GM12878 (cell line): Measurements from ENCODE around the gene LHFPL2. TPM values are rescaled to one million over a fixed set of nuclear protein-coding genes. Genes with fewer than 3 reads are reported as not detected.

ENCODE experiments used
- ATAC-seq: fragments of 200-7000 bp; cut with Tn5 transposase; 3 replicates; pipeline ENCODE4 v1.9.1; 2020; ENCODE audit warnings: mild to moderate bottlenecking, moderate library complexity
- BruUV-seq: library from RNA; stranded (reverse); fragments of 400-500 nt; replicated peaks from 2 replicates; lab custom pipeline; 2021; lab: Mats Ljungman, UMichigan
- CTCF ChIA-PET: fragments of 300-600 bp; sonication (Branson Sonifier 250); formaldehyde crosslinking; extraction: SDS; loops from one replicate; lab custom pipeline; 2021; ENCODE audit warnings: inconsistent platforms; lab: Yijun Ruan, JAX
- POLR2A ChIA-PET: fragments of 350-600 bp; formaldehyde crosslinking; extraction: SDS; loops from one replicate; lab custom pipeline; 2021; ENCODE audit warnings: inconsistent platforms; lab: Charles Lee
- RAD21 ChIA-PET: fragments of 300-600 bp; sonication (Branson Sonifier 250); formaldehyde crosslinking; loops from one replicate; lab custom pipeline; 2023; ENCODE audit warnings: antibody characterized with exemption; ENCODE audit not compliant: unreplicated experiment; lab: Charles Lee
- SMC1A ChIA-PET: fragments of 300-600 bp; sonication (Branson Sonifier 250); formaldehyde crosslinking; loops from one replicate; lab custom pipeline; 2023; ENCODE audit not compliant: unreplicated experiment, uncharacterized antibody; lab: Charles Lee
- DNase-seq: peaks from one replicate; pipeline ENCODE4 v3.0.0-alpha.2; 2011; ENCODE audit warnings: low read depth, low spot score
- FAIRE-seq: peaks from 3 replicates; lab custom pipeline; 2011; peaks lifted over from hg19 to GRCh38; lab: Jason Lieb, UNC
- H2AFZ ChIP-seq: 2 replicates; pipeline ENCODE4 v1.6.0; 2011; ENCODE audit warnings: low read depth, low read length, control low read depth; ENCODE audit not compliant: control insufficient read depth
- H3K27ac ChIP-seq: 2 replicates; pipeline ENCODE4 v1.5.1; 2011; ENCODE audit warnings: control low read depth; ENCODE audit not compliant: control insufficient read depth, insufficient read depth
- H3K27me3 ChIP-seq, 2 experiments: replicated peaks in 1 of 2; 2 replicates each; pipeline versions ENCODE4 v1.6.0 to v1.6.1; 2011; ENCODE audit warnings: low read length in 1 of 2; ENCODE audit not compliant: control insufficient read depth in 2 of 2, insufficient read depth in 2 of 2
- H3K36me3 ChIP-seq, 2 experiments: 2 replicates each; pipeline ENCODE4 v1.5.1; 2011; ENCODE audit warnings: low read length in 1 of 2; ENCODE audit not compliant: control insufficient read depth in 2 of 2, insufficient read depth in 2 of 2
- H3K4me1 ChIP-seq: 2 replicates; pipeline ENCODE4 v1.6.1; 2011; ENCODE audit warnings: mild to moderate bottlenecking, low read length, moderate library complexity, mixed read lengths; ENCODE audit not compliant: control insufficient read depth, insufficient read depth
- H3K4me2 ChIP-seq: 2 replicates; pipeline ENCODE4 v1.6.0; 2011; ENCODE audit warnings: control low read depth; ENCODE audit not compliant: control insufficient read depth, insufficient read depth
- H3K4me3 ChIP-seq: fragments of 200-600 bp; sonication (generic); 2 replicates; pipeline ENCODE4 v1.5.1; 2016
- H3K79me2 ChIP-seq: 2 replicates; pipeline ENCODE4 v1.6.0; 2011; ENCODE audit warnings: low read length; ENCODE audit not compliant: control insufficient read depth, insufficient read depth
- H3K9ac ChIP-seq: 2 replicates; pipeline ENCODE4 v1.8.0; 2011; ENCODE audit warnings: low read length, control low read depth, mixed read lengths; ENCODE audit not compliant: control insufficient read depth, insufficient read depth
- H3K9me3 ChIP-seq: replicated peaks from 3 replicates; pipeline ENCODE4 v1.5.1; 2011; ENCODE audit warnings: mild to moderate bottlenecking, low read length; ENCODE audit not compliant: control insufficient read depth, insufficient read depth
- H4K20me1 ChIP-seq: 2 replicates; pipeline ENCODE4 v1.6.0; 2011; ENCODE audit not compliant: control insufficient read depth, insufficient read depth
- DPF2 ChIP-seq: fragments of 450-650 bp; IDR thresholded peaks from 2 replicates; pipeline ENCODE4 v1.6.1; 2017; ENCODE audit warnings: mild to moderate bottlenecking
- MAX ChIP-seq: IDR thresholded peaks from 2 replicates; pipeline ENCODE4 v1.6.1; 2012; ENCODE audit warnings: low read depth, low read length, improper control_type of control experiment
- POLR2A ChIP-seq: IDR thresholded peaks from 2 replicates; pipeline ENCODE4 v1.6.1; 2011; ENCODE audit warnings: low read depth, mild to moderate bottlenecking, low read length
- STAT3 ChIP-seq: IDR thresholded peaks from 2 replicates; pipeline ENCODE4 v1.6.1; 2011; ENCODE audit warnings: low read depth, low read length, improper control_type of control experiment
- ZNF207 ChIP-seq: fragments of 450-650 bp; IDR thresholded peaks from 2 replicates; pipeline ENCODE4 v1.6.1; 2014; ENCODE audit warnings: antibody characterized with exemption, mild to moderate bottlenecking, borderline replicate concordance
- WGBS: methylation state at CpG from one replicate; pipeline ENCODE4 v1.1.6; 2016; ENCODE audit warnings: low lambda C conversion rate; ENCODE audit not compliant: insufficient replicate concordance, insufficient coverage; ENCODE audit errors: missing lambda C conversion rate; 5-methylcytosine and 5-hydroxymethylcytosine counted together
- in situ Hi-C: fragments of 300-500 bp; cut with MboI; formaldehyde crosslinking; loops from 9 replicates; pipeline ENCODE4 v1.14.3; 2018; ENCODE audit warnings: mixed read lengths
- intact Hi-C: fragments of 100-400 bp; cut with micrococcal nuclease; formaldehyde crosslinking; loops from one replicate; pipeline ENCODE4 v1.14.2; 2022; ENCODE audit not compliant: unreplicated experiment
- polyA plus RNA-seq, 11 experiments: library from polyadenylated mRNA; depleted of rRNA in 4 of 11; unstranded in 6 of 11; stranded (reverse) in 5 of 11; fragments of >200 nt; fragmentation: Nextera tagmentation in 4 of 11; fragmentation: Illumina TruSeq in 1 of 11; extraction: Ambion mirVana in 4 of 11; extraction: Trizol in 1 of 11; gene quantifications; 1 replicate in 1 of 11; 2 replicates in 10 of 11; pipeline versions ENCODE4 v1.2.1 to v1.2.3, GENCODE V29; 2011 to 2016; ENCODE audit warnings: inconsistent platforms in 2 of 11, missing spikeins in 2 of 11, low read depth in 1 of 11
- total RNA-seq, 4 experiments: library from RNA; depleted of rRNA in 3 of 4; stranded (reverse); fragments of >200 nt in 3 of 4; fragmentation: Illumina TruSeq in 1 of 4; extraction: Trizol in 1 of 4; gene quantifications; 2 replicates each; pipeline versions ENCODE4 v1.2.1 to v1.2.3, GENCODE V29; 2013 to 2021
- TF ChIP-seq, protein P1 (sequence below), 3 experiments: IDR thresholded peaks in 2 of 3; conservative IDR thresholded peaks in 1 of 3; 2 replicates each; pipeline ENCODE4 v1.5.1; 2011; ENCODE audit warnings: low read depth in 3 of 3, low read length in 3 of 3, mild to moderate bottlenecking in 3 of 3, control low read depth in 2 of 3, moderate library complexity in 2 of 3, inconsistent platforms in 1 of 3, mixed read lengths in 1 of 3; ENCODE audit not compliant: control insufficient read depth in 2 of 3, insufficient read depth in 1 of 3; ENCODE audit errors: extremely low read depth in 1 of 3

The LHFPL2 gene
- total and polyA plus RNA-seq, 10 of the 15 experiments (the other 5 are each of a cell fraction or from before 2014, with no cell fraction given): 4.1 to 21.8 (median 12.5) TPM

DNA sequence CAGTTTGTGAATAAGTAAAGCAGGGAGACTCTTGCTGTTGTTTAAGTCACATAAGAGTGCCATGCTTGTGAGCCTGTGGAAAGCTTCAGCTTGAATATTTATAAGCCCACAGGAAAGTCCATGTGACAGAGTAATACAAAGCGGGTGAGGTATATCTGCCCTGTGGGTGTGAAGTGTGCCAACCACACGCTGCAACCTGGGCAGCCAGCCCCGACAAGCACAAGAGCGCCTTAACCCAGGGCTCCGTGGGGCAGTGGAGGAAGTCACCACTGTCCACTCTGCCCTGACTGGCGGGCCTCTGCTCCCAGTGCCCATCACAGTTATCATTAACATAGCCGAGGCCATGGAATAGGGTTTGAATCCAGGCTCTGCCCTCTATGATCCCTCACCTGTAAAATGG lies 155.9 kb downstream of the LHFPL2 start:
- peaks cover 16% of the 10 kb centered on the region for H3K4me1 ChIP-seq
- 0 out of 2 replicates have a peak, but pooled peaks cover 3% of the 10 kb centered on the region for H3K79me2 ChIP-seq
- no peak overlapping the region for H3K9ac ChIP-seq
- 93% methylated on average over 7 of the region's 7 CpGs for WGBS
- intact Hi-C loops: no loop called here
- POLR2A ChIA-PET: no interaction called here
- H4K20me1 ChIP-seq: no peaks in the 10 kb centered on the region; the same call in 1 of the 2 replicates
- H3K9me3 ChIP-seq: no peaks in the 10 kb centered on the region
- in situ Hi-C loops: no loop called here
- no peak for DNase-seq
- H2AFZ ChIP-seq: no peak overlapping the region
- H3K4me2 ChIP-seq: no peak overlapping the region
- peaks cover 11 to 22% of the 10 kb centered on the region in 2 experiments; a peak in 3 of 4 replicates for H3K36me3 ChIP-seq
- SMC1A ChIA-PET: interaction anchor here (1.0 to 1.3 kb wide), 2 partner anchors 9 to 39 kb away, joined by 3 to 4 read pairs; no protein-coding TSS in a partner anchor
- CTCF ChIA-PET: interaction anchor here (1.0 to 1.4 kb wide), 2 partner anchors 21 to 408 kb away, joined by 3 read pairs; no protein-coding TSS in a partner anchor
- FAIRE-seq: no peak
- H3K4me3 ChIP-seq: no peak overlapping the region
- no peaks in the 10 kb centered on the region for H3K27me3 ChIP-seq
- TF ChIP-seq STAT3: no peak
- 0 out of 2 replicates have a peak, but pooled peaks have one; percentile 37 for TF ChIP-seq POLR2A
- TF ChIP-seq MAX: no peak
- TF ChIP-seq, all 136 proteins: peak for 1
- BruUV-seq: no TSS peak
- no peak overlapping the region for H3K27ac ChIP-seq
- RAD21 ChIA-PET: no interaction called here
- ATAC-seq: no peak

- 0 out of 2 replicates have a peak, but pooled peaks cover 3% of the 10 kb centered on the region for H3K79me2 ChIP-seq
- H3K36me3 ChIP-seq: peaks cover 11 to 24% of the 10 kb centered on the region in 2 experiments; a peak in 3 of 4 replicates
- H3K4me2 ChIP-seq: no peak overlapping the region
- no peaks in the 10 kb centered on the region for H3K9me3 ChIP-seq
- no TSS peak for BruUV-seq
- RAD21 ChIA-PET: no interaction called here
- POLR2A ChIA-PET: no interaction called here
- H2AFZ ChIP-seq: no peak overlapping the region
- in situ Hi-C loops (no loop called here), intact Hi-C loops (no loop called here)
- FAIRE-seq (no peak), DNase-seq (no peak), ATAC-seq (no peak)
- H3K27ac ChIP-seq: no peak overlapping the region
- 97% methylated on average over 2 of the region's 2 CpGs for WGBS
- no peak overlapping the region for H3K9ac ChIP-seq
- CTCF ChIA-PET: interaction anchor here (0.9 to 1.4 kb wide), 4 partner anchors 21 to 409 kb away, joined by 3 to 6 read pairs (median 3); no protein-coding TSS in a partner anchor
- no peak overlapping the region for H3K4me3 ChIP-seq
- TF ChIP-seq DPF2 (no peak), ZNF207 (no peak)
- TF ChIP-seq, protein P1, sequence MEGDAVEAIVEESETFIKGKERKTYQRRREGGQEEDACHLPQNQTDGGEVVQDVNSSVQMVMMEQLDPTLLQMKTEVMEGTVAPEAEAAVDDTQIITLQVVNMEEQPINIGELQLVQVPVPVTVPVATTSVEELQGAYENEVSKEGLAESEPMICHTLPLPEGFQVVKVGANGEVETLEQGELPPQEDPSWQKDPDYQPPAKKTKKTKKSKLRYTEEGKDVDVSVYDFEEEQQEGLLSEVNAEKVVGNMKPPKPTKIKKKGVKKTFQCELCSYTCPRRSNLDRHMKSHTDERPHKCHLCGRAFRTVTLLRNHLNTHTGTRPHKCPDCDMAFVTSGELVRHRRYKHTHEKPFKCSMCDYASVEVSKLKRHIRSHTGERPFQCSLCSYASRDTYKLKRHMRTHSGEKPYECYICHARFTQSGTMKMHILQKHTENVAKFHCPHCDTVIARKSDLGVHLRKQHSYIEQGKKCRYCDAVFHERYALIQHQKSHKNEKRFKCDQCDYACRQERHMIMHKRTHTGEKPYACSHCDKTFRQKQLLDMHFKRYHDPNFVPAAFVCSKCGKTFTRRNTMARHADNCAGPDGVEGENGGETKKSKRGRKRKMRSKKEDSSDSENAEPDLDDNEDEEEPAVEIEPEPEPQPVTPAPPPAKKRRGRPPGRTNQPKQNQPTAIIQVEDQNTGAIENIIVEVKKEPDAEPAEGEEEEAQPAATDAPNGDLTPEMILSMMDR (IDR thresholded peaks at IDR 0.05 in 2 of 3, conservative IDR thresholded peaks at IDR 0.05 in 1 of 3; ENCODE audit: control insufficient read depth in 2 of 3, extremely low read depth in 1 of 3, insufficient read depth in 1 of 3, low read depth in 3 of 3, low read length in 3 of 3): peak in 1 of 3 experiments; percentile 19; a peak in 1 of 6 replicates
- H3K4me1 ChIP-seq: peaks cover 12% of the 10 kb centered on the region
- SMC1A ChIA-PET: interaction anchor here (1.0 to 1.4 kb wide), 3 partner anchors 8 to 39 kb away, joined by 3 to 4 read pairs (median 4); no protein-coding TSS in a partner anchor
- H3K27me3 ChIP-seq: no peaks in the 10 kb centered on the region
- H4K20me1 ChIP-seq: no peaks in the 10 kb centered on the region; the same call in 1 of the 2 replicates
Measured at GRCh38 chr5:78492224-78492623, 156.3 kb downstream of the LHFPL2 start.
